Erythroblast (primary cell): ENCODE data around the gene SPA17.

Experiments used
- DNase-seq, 2 experiments: peaks; one replicate each; lab custom pipeline; 2025; lab: John Stamatoyannopoulos, UW
- GATA1 ChIP-seq: IDR thresholded peaks from 2 replicates; pipeline ENCODE4 v1.6.1; 2011; ENCODE audit warnings: low read depth, mild to moderate bottlenecking, control low read depth, low read length, moderate library complexity
- POLR2A ChIP-seq: IDR thresholded peaks from 2 replicates; pipeline ENCODE4 v1.6.1; 2011; ENCODE audit warnings: mild to moderate bottlenecking, low read length

Gene SPA17

DNA sequence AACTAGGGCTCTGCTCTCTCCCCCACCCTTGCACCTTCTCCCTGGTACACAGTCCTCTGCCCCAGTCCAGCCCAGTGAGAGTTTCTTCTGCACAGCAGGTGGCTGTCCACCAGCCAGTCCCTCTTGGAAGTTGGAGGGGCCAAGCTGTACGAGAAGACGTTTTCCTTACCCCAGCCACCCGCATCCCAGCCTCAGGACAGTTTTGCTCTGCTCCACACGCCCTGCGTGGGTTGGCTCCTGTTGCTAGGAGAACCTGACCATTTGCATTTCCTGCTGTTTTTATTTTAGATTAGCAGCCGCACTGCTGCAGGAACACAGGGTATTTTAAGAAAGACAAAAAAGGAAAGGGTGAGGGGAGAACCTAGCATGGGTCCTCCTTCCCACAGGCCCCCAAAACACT lies 48.5 kb downstream of the SPA17 start:
- TF ChIP-seq GATA1: no peak
- TF ChIP-seq POLR2A: no peak
- no peak for DNase-seq

DNA sequence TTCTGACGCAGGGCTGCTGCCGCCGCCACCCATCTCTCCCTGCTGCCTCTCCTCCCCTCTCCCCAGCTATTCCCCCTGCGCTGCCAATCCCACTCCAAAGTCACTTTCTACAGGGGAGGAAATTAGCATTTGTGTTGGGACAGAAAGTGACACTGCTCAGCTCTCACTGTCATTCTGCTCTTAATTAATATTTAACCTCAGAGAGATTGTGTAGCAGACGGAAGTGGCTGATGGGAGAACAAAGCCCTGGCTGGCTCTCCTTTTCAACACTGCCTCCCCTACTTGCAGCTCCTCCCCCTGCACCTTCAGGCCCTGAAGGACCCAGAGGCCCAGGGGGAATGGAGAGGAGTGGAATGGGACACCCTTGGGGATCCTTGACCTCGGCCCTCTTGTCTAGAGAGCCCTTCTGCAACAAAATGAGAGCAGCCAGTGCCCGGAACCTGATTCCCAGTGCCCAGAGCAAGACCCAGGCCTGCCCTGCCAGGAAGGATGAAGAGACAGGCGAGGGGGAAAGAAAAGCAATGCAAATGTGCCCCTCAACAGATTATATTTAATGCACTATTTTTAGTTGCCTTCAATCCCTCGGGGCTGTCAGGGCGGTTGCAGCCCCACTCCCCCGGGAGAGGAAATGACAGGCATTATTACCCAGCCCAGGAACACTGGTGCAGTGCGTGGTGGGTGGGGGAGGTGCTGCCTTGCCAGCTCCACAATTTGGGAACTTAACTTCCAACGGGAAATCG lies 51.4 kb downstream of the SPA17 start:
- no peak for DNase-seq
- TF ChIP-seq GATA1: no peak
- TF ChIP-seq POLR2A: no peak

DNA sequence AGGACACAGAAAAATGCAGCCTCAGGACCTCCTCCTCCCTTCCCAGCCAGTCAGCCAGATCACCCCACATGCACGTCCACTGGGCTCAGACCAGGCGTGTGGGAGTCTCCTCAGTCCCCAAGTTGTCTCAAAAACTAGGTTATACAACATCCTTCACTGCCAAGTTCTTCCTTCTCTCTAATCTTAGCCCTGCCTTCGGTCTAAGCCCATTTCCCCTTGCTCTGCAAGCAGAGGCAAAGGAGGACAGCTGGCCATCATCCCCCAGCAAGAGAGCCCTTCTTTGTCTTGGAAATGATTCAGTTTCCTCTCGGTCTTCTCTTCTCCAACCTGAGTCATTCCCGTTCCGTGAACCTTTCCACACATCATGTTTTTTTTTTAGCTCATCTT lies 52.0 kb downstream of the SPA17 start:
- no peak for TF ChIP-seq POLR2A
- no peak for TF ChIP-seq GATA1

DNA sequence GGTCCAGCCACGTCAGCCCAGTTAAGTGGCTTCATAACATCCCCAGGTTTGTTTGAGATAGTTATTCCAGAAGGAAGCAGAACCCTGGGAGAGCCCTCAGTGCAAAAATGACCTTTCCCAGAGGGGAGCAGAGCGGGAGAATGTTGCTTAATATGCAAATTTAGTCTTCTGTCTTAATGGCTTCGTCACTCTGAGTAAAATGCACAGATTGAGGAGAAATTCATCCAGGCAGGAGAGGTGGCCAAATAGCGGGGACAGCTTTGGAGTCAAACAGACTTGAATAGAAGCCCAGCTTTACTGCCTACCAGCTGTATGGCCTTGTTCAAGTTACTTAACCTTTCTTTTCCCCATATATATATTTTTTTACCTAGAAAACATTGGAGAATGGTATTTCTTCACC lies 53.8 kb downstream of the SPA17 start:
- DNase-seq: no peak
- TF ChIP-seq GATA1 (no peak), POLR2A (no peak)

More for the DNA sequence above, 52.0 kb downstream of the SPA17 start:
- no peak for DNase-seq

DNA sequence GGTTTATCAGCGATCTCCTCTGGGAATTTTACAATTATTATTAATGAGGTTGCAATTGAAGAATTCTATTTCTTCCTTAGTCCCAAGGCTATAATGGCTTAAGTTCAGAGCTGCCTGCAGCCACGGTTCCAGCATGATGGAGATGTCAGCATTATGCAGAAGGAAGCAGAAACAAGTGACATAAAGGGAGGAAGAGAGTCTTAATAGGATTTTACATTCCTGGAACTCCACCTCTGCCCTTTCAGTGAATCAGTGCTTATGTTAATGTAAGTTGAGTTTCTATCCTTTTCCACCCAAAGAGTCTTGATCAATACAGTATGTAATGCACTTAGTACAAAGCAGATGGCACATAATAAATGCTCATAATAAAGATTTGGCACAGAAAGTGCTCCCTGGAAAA lies 54.4 kb downstream of the SPA17 start:
- DNase-seq: no peak
- TF ChIP-seq GATA1 (no peak), POLR2A (no peak)

DNA sequence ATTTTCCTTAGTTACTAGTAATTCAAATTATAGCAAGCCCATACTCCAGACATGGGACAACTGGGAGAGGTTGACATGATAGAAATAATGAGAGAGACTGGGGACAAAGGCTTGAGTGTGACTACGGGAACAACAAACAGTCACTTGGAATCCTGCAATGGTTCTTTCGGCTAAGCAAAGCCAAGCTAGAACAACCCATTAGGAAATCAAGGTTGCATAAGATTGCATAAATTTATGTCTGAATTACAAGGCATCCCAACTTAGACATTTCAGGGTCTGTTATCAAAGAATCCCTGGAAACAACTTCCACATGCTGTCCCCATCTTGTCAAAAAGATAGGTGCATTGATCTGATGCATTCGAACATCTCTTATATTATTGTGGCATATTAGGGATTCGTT lies 55.9 kb downstream of the SPA17 start:
- no peak for TF ChIP-seq GATA1
- no peak for TF ChIP-seq POLR2A
- DNase-seq: no peak

DNA sequence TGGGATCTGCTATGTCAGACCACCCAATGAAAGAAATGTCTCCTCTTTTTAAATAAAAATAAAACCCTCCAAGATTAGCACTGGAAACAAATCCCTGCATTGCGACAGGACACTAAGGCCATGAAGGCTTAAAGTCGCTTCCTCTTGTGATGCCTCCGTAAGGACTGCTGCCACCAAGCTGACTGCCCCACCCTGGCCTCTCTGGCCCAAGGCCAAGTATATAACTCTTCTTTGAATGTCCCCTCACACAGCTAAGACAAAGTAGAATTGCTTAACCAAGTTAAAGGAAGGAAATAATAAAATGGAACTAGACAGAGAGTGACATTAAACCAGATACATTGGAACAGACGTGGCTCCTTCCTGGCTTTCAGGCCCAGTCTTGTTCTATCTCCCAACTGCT lies 58.5 kb downstream of the SPA17 start:
- TF ChIP-seq POLR2A (no peak), GATA1 (no peak)
- DNase-seq: peak in 1 of 2 experiments; percentile 5

- DNase-seq: no peak
- no peak for TF ChIP-seq GATA1
- TF ChIP-seq POLR2A: no peak
These were observed 63.0 kb downstream of the SPA17 start for GRCh38 chr11:124736736-124737135.

DNA sequence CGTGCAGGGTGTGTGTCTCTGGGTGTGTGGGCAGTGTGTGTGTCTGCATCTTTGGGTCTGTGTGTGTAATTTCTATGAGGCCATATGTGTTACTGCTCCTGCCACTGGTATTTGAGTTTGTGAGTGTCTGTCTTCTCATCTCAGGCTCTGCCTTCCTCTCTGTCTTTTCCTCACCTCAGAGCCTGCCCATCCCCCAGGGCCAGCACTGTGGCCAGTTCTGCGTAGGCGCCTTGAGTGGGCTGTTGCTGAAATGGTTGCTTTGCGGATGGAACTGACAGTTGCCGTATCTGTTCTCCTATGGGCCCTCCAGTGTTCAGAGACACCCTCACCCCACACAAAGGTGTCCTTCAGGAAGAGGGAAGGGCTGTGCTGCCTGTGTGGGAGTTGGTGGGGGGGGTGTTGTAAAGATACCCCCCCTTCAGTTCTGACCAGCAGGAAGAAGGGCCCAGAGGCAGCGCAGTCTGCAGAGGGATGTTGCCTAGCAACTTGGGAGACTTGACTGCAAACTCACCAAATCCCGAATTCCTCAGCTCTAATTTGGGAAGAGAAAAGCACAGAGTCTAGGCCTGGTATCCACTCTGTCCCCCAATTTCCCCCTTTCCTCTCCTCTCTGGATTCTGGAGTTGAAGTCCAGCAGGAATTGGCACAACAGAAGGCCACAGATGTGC lies 64.1 kb downstream of the SPA17 start:
- no peak for TF ChIP-seq GATA1
- no peak for TF ChIP-seq POLR2A

GRCh38 chr11:124738713-124739478 lies 65.2 kb downstream of the SPA17 start:
- TF ChIP-seq GATA1 (no peak), POLR2A (no peak)
- DNase-seq: no peak

More for the DNA sequence above, 64.1 kb downstream of the SPA17 start:
- DNase-seq: no peak

DNA sequence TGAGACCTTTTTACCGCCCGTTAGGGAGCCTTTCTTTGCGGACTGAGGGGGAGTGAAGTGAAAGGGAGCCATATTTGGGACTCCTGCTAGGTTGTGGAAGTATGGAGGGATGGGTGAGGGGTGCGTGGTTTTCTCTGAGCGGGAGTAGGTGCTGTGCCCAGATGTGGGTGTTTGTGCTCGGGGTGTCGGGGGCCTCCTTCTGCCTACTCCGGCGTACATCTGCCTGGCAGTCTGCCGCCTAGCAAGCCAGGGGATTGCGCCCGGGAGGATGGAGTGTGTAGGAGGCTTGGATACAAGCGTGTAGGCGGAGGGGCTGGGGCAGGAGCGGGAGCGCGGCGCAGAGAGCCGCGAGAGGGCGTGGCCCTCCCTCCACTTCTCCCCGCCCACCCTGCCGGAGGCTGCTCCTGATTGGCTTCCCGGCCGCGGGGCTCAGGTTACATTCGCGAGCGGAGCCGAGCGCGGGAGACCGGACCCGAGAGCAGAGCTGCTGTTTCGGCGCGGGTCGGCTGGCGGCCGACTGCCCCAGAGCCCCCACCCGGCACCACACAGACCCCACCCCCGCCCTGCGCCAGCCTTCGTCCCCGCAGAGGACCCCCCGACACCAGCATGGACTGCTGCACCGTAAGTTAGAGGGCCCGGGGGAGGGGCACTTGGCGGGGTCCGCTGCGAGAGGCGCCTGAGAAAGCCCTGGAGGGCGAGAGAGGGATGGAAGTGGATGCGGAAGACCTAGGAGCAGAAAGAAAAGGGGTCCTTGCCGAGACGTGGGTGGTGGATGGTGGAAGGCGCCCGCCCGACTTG lies 66.0 kb downstream of the SPA17 start, which contains the start of gene NRGN:
TSS of gene NRGN (plus strand) at position 464 of the 798 bp plus-strand sequence. CDS start at position 607, 143 bp downstream.
- no peak for TF ChIP-seq GATA1
- TF ChIP-seq POLR2A: no peak
- DNase-seq: peak; percentile 85

DNA sequence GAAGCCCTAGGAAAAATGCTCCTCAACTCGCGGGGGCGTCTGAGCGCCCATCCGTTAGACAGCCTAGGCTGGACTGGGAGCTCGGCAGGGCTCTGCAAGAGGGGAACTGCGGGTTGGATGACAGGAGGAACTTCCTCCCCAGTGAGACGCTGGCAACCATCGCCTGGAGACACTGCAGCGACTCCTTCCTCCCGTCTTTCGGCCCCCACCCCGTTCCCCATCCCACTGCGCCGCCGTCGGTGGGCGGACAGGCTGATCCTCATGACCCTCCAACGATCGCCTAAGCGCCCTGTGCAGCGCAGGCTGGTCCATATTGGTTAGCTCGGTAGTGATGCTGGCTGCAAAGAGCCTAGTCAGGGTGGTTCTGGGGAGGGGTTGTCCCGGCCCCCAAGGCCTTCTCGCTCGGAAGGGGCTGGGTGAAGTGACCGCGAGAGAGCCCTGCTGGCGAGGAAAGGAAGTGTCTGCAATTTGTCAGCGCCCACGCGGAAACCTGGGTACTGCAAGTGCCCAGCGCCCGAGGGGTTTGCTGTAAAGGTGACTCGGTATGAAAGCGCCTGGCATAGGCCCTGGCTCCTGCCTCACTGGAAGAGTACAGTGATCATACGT lies 66.7 kb downstream of the SPA17 start:
- TF ChIP-seq POLR2A: no peak
- TF ChIP-seq GATA1: no peak
- DNase-seq: peak; percentile 40 to 53

DNA sequence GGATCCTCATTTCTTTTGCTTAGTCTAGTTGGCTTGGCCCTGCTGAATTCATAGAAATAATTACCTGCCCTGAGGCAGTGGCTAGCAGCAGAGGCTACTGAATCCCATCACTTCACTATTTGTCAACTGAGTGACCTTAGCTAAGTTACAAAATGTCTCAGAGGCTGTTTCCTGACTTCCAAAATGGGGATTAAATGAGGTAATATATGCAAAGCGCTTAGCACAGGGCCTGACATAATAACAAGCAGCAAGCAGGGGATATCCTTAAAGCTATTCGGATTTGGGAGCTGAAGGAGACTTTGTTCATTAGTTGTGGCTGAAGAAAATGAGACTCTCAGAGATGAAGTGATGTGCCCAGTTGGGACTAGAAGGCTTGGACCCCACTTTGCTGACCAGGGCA lies 68.9 kb downstream of the SPA17 start:
- TF ChIP-seq POLR2A (no peak), GATA1 (no peak)
- no peak for DNase-seq
